ENCODE data around the gene CHRNE.

GRCh38 chr17:4886830-4887229 lies 16.1 kb downstream of the CHRNE start:
- TF ChIP-seq CTCF (conservative IDR thresholded peaks at IDR 0.05; ENCODE audit: low read length) (no peak), EZH2phosphoT487 (IDR thresholded peaks at IDR 0.05; ENCODE audit: borderline replicate concordance) (no peak)
